ENCODE measurements around the gene PLTP. TPM values are rescaled to one million over a fixed set of nuclear protein-coding genes. Genes with fewer than 3 reads are reported as not detected.

PLTP gene
- total and polyA plus RNA-seq, 2 of the 13 experiments (the other 11 are each of a cell fraction or from before 2014, with no cell fraction given), result 16.9 to 28.6 TPM

GRCh38 chr20:45880988-45881788 is 30.8 kb downstream of the PLTP start, which contains the start of gene ZSWIM1 (continued):
- TF ChIP-seq HOMEZ (CRISPR knock-in tag; IDR thresholded peaks at IDR 0.05; ENCODE audit: low read depth) (peak; percentile 21; the same call in 1 of the 2 replicates), DMAP1 (CRISPR knock-in tag; IDR thresholded peaks at IDR 0.05) (peak; percentile 53; the same call in 1 of the 2 replicates), CC2D1A (CRISPR knock-in tag; IDR thresholded peaks at IDR 0.05) (no peak), ZNF224 (CRISPR knock-in tag; IDR thresholded peaks at IDR 0.05) (peak; percentile 62; the same call in 1 of the 2 replicates), ZC3H13 (CRISPR knock-in tag; IDR thresholded peaks at IDR 0.05) (peak; percentile 91), ZFP41 (CRISPR knock-in tag; IDR thresholded peaks at IDR 0.05; ENCODE audit: borderline replicate concordance) (peak; percentile 84), NFKB2 (CRISPR knock-in tag; IDR thresholded peaks at IDR 0.05; ENCODE audit: borderline replicate concordance) (peak; percentile 85; the same call in 1 of the 2 replicates), THRA (CRISPR knock-in tag; IDR thresholded peaks at IDR 0.05; ENCODE audit: borderline replicate concordance) (peak; percentile 95; the same call in 1 of the 2 replicates), MIER3 (CRISPR knock-in tag; IDR thresholded peaks at IDR 0.05; ENCODE audit: borderline replicate concordance) (no peak), ZNF644 (CRISPR knock-in tag; IDR thresholded peaks at IDR 0.05; ENCODE audit: low read depth) (0 out of 2 replicates have a peak, but pooled peaks have one; percentile 33), ZNF800 (CRISPR knock-in tag; IDR thresholded peaks at IDR 0.05) (peak; percentile 59; the same call in 1 of the 2 replicates), GATA4 (IDR thresholded peaks at IDR 0.05; ENCODE audit: borderline replicate concordance, low read depth) (peak; percentile 75; the same call in 1 of the 2 replicates), DBP (CRISPR knock-in tag; IDR thresholded peaks at IDR 0.05; ENCODE audit: not compliant biosample characterization) (no peak), ZNF512B (CRISPR knock-in tag; IDR thresholded peaks at IDR 0.05; ENCODE audit: borderline replicate concordance) (no peak), SOX13 (IDR thresholded peaks at IDR 0.05) (no peak), SOX13 (CRISPR knock-in tag; conservative IDR thresholded peaks at IDR 0.05 in 1 of 2, IDR thresholded peaks at IDR 0.05 in 1 of 2) (0 out of 4 replicates have a peak, but pooled peaks of 1 of the 2 experiments have one; percentile 21)

Data from HepG2 (cell line).